GM21723 (cell line): ENCODE measurements around the gene BLCAP.

Experiments used
- ATAC-seq: cut with Tn5 transposase; IDR thresholded peaks from one replicate; pipeline ENCODE4 v1.9.1; 2021; ENCODE audit warnings: mild to moderate bottlenecking, moderate library complexity; ENCODE audit not compliant: unreplicated experiment

Gene BLCAP

GRCh38 chr20:37530696-37531095 is 3.0 kb upstream of the BLCAP start:
- no peak for ATAC-seq

GRCh38 chr20:37529968-37530600 is 2.4 kb upstream of the BLCAP start:
- no peak for ATAC-seq

GRCh38 chr20:37529214-37529967 is 1.7 kb upstream of the BLCAP start:
- ATAC-seq, result no peak

GRCh38 chr20:37528446-37529213 is 954 bp upstream of the BLCAP start:
- peak; percentile 20 for ATAC-seq

GRCh38 chr20:37526839-37527637 is 638 bp downstream of the BLCAP start:
- no peak for ATAC-seq

GRCh38 chr20:37526238-37526838 is 1.3 kb downstream of the BLCAP start:
- no peak for ATAC-seq

- ATAC-seq, result no peak
Observed at GRCh38 chr20:37525810-37526209, 1.9 kb downstream of the BLCAP start.

GRCh38 chr20:37524859-37525708 is 2.6 kb downstream of the BLCAP start:
- no peak for ATAC-seq

- ATAC-seq, result no peak
Observed at GRCh38 chr20:37523911-37524700, 3.6 kb downstream of the BLCAP start.

GRCh38 chr20:37523012-37523391 is 4.7 kb downstream of the BLCAP start:
- no peak for ATAC-seq

GRCh38 chr20:37522260-37523011 is 5.2 kb downstream of the BLCAP start:
- ATAC-seq, result no peak

- no peak for ATAC-seq
Observed at GRCh38 chr20:37521061-37521771, 6.5 kb downstream of the BLCAP start, which contains the start of gene NNAT. Gene NNAT, plus strand, starts transcription at chr20:37521250. Its CDS starts 82 bp downstream, at chr20:37521332.

- no peak for ATAC-seq
Observed at GRCh38 chr20:37520419-37520955, 7.2 kb downstream of the BLCAP start.

GRCh38 chr20:37519508-37520418 is 7.9 kb downstream of the BLCAP start:
- no peak for ATAC-seq

GRCh38 chr20:37518606-37519507 is 8.8 kb downstream of the BLCAP start:
- ATAC-seq, result no peak
